Activated T-cell treated with anti-CD3 and anti-CD28 coated beads for 4 hours (primary cell): Measurements from ENCODE around the gene MET.
"Not testable (repeated sequence)": the region's sequence is repeated elsewhere in the genome, so short reads cannot be mapped to it uniquely, and the experiment has no call there.

Experiments
- DNase-seq: peaks from one replicate; pipeline ENCODE4 v3.0.0-alpha.2; 2020

The MET gene

GRCh38 chr7:116698930-116699721 lies 27.1 kb downstream of the MET start:
- no peak for DNase-seq

GRCh38 chr7:116699722-116700120 lies 27.7 kb downstream of the MET start:
- DNase-seq: no peak

- DNase-seq: no peak
These were observed 30.2 kb downstream of the MET start for GRCh38 chr7:116702046-116702785.

- no peak for DNase-seq
These were observed 32.7 kb downstream of the MET start for GRCh38 chr7:116704650-116705228.

- DNase-seq: no peak
These were observed 33.4 kb downstream of the MET start for GRCh38 chr7:116705419-116705818.

- DNase-seq: no peak
These were observed 34.7 kb downstream of the MET start for GRCh38 chr7:116706668-116707126.

- no peak for DNase-seq
These were observed 35.3 kb downstream of the MET start for GRCh38 chr7:116707289-116707688.

GRCh38 chr7:116708248-116708647 lies 36.3 kb downstream of the MET start:
- no peak for DNase-seq

GRCh38 chr7:116708861-116709260 lies 36.9 kb downstream of the MET start:
- DNase-seq: no peak

- no peak for DNase-seq
These were observed 37.3 kb downstream of the MET start for GRCh38 chr7:116709336-116709735.

GRCh38 chr7:116710764-116711452 lies 38.9 kb downstream of the MET start:
- DNase-seq: no peak

GRCh38 chr7:116711790-116712189 lies 39.8 kb downstream of the MET start:
- DNase-seq: no peak

GRCh38 chr7:116713500-116713899 lies 41.5 kb downstream of the MET start:
- no peak for DNase-seq

GRCh38 chr7:116713918-116714317 lies 41.9 kb downstream of the MET start:
- no peak for DNase-seq

- no peak for DNase-seq
These were observed 43.1 kb downstream of the MET start for GRCh38 chr7:116715077-116715476.

GRCh38 chr7:116717137-116717536 lies 45.1 kb downstream of the MET start:
- no peak for DNase-seq

- not testable (repeated sequence) for DNase-seq
These were observed 52.0 kb downstream of the MET start for GRCh38 chr7:116723959-116724529.

GRCh38 chr7:116724560-116725231 lies 52.7 kb downstream of the MET start:
- DNase-seq: no peak

GRCh38 chr7:116726149-116726548 lies 54.2 kb downstream of the MET start:
- DNase-seq: no peak

GRCh38 chr7:116726713-116727431 lies 54.9 kb downstream of the MET start:
- no peak for DNase-seq

- no peak for DNase-seq
These were observed 55.5 kb downstream of the MET start for GRCh38 chr7:116727432-116728009.
